ENCODE data around the gene TOGARAM1. TPM values are rescaled to one million over a fixed set of nuclear protein-coding genes. Genes with fewer than 3 reads are reported as not detected.

TOGARAM1 gene
- total RNA-seq, 1 experiment from 2014 or later: 3.9 TPM

DNA sequence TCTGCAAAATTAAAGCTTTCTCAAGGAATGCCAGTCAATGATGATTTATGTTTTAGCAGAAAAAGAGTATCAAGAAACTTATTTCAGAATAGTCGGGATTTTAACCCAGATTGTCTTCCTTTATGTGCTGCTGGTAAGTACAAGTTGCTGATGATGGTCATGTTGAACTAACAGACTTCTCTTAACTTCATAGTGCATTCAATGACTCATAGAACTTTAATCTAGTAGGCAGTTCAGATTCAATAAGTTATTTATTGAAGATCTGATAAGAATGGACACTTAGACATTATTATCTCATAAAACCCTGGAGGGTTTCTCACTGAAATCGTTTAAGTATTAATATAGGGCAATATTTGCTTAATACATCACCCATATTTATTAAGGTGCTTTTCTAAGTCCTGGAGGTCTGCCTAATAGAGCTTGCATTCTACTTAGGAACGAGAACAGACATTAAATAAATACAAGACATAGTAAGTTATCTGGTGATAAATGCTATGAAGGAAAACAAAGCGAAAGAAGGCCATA lies 33.8 kb downstream of the TOGARAM1 start:
- in situ Hi-C loops (cut with HindIII; ENCODE audit: low pct_unique_long_range_greater_than_20kb, low sequenced_read_pairs): no loop called here
- no peak for DNase-seq (ENCODE audit: low read depth)

DNA sequence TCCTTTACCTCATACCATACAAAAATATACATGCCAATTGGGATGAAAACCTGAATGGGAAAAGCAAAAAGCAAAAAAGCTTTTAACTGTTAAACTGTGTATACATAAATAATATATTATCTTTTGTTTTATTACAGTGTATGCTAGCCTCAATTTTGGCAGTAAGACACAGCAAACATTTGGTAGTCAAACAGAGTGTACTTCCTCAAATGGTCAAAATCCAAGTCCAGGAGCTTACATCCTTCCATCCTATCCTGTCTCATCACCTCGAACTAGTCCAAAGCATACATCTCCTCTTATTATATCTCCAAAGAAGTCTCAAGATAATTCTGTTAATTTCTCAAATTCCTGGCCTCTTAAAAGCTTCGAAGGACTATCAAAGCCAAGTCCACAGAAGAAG lies 41.9 kb downstream of the TOGARAM1 start:
- in situ Hi-C loops (cut with HindIII; ENCODE audit: low pct_unique_long_range_greater_than_20kb, low sequenced_read_pairs): no loop called here
- no peak for DNase-seq (ENCODE audit: low read depth)

DNA sequence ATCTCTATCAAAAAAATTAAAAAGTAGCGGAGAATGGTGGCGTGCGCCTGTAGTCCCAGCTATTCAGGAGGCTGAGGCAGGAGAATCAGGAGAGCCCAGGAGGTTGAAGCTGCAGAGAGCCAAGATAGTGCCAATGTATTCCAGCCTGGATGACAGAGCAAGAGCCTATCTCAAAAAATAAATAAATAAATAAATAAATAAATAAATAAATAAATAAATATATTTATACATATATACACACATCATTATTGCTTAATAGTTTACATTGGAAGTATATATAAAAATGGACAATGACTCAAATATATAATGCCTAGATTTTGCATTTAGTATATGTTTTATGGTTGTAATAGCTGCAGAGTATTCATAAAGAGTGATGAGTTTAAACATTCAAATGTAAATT lies 53.1 kb downstream of the TOGARAM1 start:
- no peak for DNase-seq (ENCODE audit: low read depth)
- in situ Hi-C loops (cut with HindIII; ENCODE audit: low pct_unique_long_range_greater_than_20kb, low sequenced_read_pairs): no loop called here

DNA sequence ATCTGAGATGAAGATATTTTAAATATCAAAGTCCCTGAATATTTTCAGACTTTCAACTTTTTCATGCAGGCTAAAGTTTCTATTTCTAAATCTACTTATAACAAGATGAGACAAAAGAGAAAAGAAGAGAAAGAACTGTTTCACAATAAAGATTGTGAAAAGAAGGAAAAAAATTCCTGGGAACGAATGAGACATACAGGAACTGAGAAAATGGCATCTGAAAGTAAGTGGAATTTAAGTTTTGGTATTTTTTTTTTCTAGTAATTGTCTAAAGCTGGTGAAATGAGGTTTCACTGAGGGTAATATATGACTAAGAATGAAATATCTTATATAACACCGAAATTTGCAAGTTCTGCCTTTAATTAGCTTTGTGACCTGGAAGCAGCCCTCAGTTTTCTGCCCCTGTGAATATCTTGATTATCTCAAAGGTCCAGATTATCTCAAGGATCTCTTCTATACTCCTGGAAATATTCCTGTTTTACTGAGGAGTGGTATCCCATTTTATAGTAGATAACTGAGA lies 66.2 kb downstream of the TOGARAM1 start:
- in situ Hi-C loops (cut with HindIII; ENCODE audit: low pct_unique_long_range_greater_than_20kb, low sequenced_read_pairs): no loop called here
- DNase-seq (ENCODE audit: low read depth): no peak

DNA sequence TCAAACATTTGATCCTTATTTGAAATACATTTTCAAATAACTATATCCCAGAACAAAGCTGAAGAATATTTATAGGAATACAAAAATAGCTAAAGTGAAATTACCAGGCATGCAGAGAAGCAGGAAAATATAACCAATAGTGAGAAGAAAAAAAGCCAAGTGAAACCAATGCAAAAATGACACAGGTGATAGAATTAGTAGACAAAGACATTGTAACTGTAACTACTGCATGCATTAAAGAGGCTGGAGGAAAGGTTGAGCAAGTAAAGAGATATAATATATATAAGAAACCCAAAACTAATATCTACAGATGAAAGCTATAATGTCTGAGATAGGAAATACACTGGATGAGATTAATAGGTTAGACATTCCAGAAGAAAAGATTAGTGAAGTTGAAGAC lies 72.7 kb downstream of the TOGARAM1 start:
- in situ Hi-C loops (cut with HindIII; ENCODE audit: low pct_unique_long_range_greater_than_20kb, low sequenced_read_pairs): no loop called here
- no peak for DNase-seq (ENCODE audit: low read depth)

DNA sequence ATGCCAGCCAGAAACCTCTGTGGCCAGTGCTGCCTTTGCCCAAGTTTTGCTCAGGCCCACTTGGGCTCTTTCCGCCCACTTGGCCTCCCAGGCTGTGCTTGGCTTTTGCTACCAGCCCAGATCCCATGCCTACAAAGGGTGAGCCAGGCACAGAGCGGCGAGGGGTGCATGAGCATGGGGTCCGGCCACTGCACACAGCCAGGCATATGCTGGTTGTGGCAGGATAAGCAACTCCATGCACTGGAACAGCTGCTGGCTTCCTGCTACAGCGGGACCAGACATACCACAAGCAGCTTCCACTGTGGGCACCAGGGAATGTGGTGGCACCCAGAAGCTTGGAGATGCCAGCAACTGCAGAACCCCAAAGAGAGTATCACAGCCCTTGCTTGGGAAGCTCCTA lies 76.3 kb downstream of the TOGARAM1 start:
- in situ Hi-C loops (cut with HindIII; ENCODE audit: low pct_unique_long_range_greater_than_20kb, low sequenced_read_pairs): no loop called here

DNA sequence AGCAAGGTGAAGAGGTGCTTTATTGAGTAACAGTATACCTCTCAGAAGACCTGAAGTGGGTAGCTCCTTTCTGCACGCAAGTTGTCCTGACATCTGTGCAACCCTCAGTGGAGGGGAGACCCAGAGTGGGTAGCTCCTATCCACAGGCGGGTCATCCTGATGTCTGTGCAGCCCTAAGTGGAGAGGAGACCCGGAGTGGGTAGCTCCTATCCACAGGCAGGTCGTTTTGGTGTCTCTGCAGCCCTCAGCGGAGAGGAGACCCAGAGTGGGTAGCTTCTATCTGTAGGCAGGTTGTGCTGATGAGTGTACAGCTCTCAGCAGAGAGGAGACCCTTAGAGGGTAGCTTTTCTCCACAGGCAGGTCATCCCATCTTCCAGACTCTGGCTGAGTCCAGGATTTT lies 76.9 kb downstream of the TOGARAM1 start:
- no peak for DNase-seq (ENCODE audit: low read depth)
- in situ Hi-C loops (cut with HindIII; ENCODE audit: low pct_unique_long_range_greater_than_20kb, low sequenced_read_pairs): no loop called here

More for the DNA sequence above, 76.3 kb downstream of the TOGARAM1 start:
- DNase-seq (ENCODE audit: low read depth): no peak

DNA sequence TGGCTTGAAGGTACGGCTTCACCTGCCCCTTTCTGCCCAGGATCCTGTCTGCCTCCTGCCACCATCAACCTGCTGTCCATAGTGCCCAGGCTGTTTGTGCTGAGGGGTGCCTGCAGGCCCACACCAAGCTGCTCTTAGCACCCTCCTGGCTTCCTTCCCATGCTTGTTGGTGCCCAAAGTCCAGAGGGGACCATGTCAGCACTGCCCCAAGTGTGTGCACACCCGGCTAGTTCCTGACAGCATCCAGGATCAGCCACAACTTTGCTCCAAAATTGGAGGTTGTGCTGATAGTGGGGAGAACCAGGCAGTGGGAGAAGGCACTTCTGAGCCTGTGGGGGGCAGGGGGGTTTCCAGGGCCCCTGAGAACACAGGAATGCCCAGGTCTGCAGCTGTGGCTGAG lies 77.4 kb downstream of the TOGARAM1 start:
- no peak for DNase-seq (ENCODE audit: low read depth)
- in situ Hi-C loops (cut with HindIII; ENCODE audit: low pct_unique_long_range_greater_than_20kb, low sequenced_read_pairs): no loop called here

DNA sequence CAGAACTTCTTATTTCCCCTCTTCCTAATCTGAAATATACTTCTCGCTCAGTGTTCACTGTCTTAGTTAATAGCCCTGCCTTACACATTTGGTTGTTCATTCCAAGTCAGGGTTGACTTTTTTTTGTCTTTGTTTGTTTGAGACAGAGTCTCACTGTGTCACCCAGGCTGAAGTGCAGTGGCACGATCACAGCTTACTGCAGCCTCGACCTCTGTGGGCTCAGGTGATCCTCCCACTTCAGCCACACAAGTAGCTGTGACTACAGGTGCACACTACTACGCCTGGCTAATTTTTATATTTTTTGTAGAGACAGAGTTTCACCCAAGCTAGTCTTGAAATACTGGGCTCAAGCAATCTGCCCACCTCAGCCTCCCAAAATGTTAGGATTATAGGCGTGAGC lies 79.7 kb downstream of the TOGARAM1 start:
- in situ Hi-C loops (cut with HindIII; ENCODE audit: low pct_unique_long_range_greater_than_20kb, low sequenced_read_pairs): no loop called here
- DNase-seq (ENCODE audit: low read depth): no peak

DNA sequence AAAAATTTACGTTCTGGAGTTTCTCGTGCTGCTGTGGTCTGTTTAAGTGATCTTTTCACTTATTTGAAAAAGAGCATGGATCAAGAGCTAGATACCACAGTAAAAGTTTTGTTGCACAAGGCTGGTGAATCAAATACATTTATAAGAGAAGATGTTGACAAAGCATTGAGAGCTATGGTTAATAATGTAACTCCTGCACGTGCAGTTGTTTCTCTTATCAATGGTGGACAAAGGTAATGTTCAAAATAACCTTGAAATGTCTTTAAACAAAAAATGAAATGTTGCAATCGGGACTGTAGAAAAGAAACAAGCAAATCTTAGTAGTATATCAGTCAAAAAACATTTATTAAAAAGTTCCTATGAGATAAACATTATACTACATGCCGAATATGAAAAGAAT lies 82.6 kb downstream of the TOGARAM1 start:
- in situ Hi-C loops (cut with HindIII; ENCODE audit: low pct_unique_long_range_greater_than_20kb, low sequenced_read_pairs): no loop called here
- DNase-seq (ENCODE audit: low read depth): no peak

DNA sequence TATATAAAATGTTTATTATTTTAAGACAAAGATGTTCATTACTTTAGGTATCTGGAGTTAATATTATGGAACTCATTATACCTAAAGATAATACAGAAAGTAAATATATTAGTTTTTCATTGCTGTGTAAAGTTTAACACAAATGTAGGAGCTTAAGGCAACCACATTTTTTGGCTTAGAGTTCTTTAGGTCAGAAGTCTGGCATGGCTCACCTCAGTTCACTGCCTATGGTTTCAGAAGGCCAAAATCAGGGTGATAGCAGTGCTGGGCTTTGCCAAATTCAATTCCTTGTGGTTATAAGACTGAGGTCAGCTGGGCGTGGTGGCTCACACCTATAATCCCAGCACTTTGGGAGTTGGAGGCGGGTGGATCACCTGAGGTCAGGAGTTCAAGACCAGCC lies 86.4 kb downstream of the TOGARAM1 start:
- DNase-seq (ENCODE audit: low read depth): no peak
- in situ Hi-C loops (cut with HindIII; ENCODE audit: low pct_unique_long_range_greater_than_20kb, low sequenced_read_pairs): no loop called here

DNA sequence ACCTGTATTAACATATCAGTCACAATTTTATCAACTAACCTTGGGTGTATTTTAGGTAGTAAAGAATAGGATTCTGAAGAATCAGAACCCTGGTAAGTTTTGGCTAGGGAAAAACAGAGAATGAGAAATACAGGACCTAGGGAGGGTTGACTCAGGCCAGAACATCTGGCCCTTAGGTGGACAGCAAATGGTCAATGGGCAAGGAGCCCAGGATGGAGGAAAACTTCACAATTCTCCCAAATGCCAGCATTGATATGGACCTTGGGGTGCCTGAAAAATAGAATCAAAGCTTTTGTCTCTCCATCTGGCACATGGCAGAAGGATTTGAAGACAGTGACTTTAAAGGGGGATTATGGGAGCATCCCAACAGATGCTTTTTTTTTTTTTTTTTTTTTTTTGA lies 89.2 kb downstream of the TOGARAM1 start:
- in situ Hi-C loops (cut with HindIII; ENCODE audit: low pct_unique_long_range_greater_than_20kb, low sequenced_read_pairs): no loop called here
- DNase-seq (ENCODE audit: low read depth): no peak

DNA sequence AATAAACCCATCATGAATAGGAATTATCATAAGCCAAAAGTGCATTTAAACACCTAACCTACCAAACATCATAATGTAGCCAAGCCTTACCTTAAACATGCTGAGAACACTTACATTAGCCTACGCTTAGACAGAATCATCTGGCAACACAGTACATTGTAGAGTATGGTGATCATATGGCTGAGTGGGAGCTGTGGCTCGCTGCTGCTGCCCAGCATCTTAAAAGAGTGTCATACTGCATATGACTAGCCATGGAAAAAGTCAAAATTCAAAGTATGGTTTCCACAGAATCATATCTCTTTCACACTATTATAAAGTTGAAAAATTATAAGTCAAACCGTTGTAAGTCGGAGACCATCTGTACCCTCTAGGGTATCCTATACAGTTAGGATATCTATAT lies 89.9 kb downstream of the TOGARAM1 start:
- no peak for DNase-seq (ENCODE audit: low read depth)
- in situ Hi-C loops (cut with HindIII; ENCODE audit: low pct_unique_long_range_greater_than_20kb, low sequenced_read_pairs): no loop called here

DNA sequence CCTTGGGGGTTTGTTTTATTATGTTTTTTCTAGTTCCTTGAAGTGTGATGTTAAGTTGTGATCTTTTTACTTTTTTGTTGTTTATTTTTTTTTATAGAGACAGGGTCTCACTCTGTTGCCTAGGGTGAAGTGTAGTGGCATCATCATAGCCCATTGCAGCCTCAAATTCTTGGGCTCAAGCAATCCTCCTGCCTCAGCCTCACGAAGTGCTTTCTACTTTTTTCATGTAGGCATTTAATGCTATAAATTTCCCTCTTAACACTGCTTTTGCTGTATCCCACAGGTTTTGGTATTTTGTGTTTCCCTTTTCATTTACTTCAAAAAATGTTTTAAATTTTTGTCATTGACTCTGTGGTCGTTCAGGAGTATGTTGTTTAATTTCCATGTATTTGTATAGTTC lies 95.4 kb downstream of the TOGARAM1 start:
- DNase-seq (ENCODE audit: low read depth): no peak
- in situ Hi-C loops (cut with HindIII; ENCODE audit: low pct_unique_long_range_greater_than_20kb, low sequenced_read_pairs): no loop called here

DNA sequence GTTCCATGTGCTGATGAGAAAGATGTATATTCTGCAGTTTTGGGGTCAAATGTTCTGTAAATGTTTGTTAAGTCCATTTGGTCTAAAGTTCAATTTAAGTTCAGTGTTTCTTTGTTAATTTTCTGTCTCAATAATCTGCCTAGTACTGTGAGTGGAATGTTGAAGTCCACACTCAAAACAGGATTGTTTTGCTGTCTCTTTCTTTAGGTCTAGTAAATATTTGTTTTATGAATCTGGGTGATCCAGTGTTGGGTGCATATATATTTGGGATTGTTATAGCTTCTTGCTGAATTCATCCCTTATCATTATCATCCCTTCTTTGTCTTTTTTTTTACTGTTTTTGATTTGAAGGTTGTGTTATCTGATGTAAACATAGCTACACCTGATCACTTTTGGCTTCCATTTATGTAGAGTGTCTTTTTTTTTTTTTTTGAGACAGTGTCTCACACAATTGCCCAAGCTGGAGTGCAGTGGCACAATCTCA lies 95.9 kb downstream of the TOGARAM1 start:
- no peak for DNase-seq (ENCODE audit: low read depth)
- in situ Hi-C loops (cut with HindIII; ENCODE audit: low pct_unique_long_range_greater_than_20kb, low sequenced_read_pairs): no loop called here

DNA sequence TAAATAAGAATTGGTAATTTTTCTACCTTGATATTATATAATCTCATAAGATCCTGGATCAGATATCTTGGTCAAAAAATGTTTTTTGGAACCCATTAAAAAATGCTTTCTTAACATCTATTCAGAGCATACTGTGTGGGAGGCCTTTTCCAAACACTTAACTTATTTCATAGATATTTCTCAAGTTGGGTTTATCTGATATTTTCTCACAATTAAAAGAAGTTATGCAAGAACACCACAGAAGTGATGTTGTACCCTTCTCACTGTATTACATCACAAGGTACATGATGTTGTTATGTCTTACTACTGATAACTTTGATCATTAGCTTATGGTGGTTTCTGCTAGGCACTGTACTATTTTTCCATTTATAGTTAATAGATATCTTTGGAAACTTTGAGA lies 98.6 kb downstream of the TOGARAM1 start:
- no peak for DNase-seq (ENCODE audit: low read depth)
- in situ Hi-C loops (cut with HindIII; ENCODE audit: low pct_unique_long_range_greater_than_20kb, low sequenced_read_pairs): no loop called here

DNA sequence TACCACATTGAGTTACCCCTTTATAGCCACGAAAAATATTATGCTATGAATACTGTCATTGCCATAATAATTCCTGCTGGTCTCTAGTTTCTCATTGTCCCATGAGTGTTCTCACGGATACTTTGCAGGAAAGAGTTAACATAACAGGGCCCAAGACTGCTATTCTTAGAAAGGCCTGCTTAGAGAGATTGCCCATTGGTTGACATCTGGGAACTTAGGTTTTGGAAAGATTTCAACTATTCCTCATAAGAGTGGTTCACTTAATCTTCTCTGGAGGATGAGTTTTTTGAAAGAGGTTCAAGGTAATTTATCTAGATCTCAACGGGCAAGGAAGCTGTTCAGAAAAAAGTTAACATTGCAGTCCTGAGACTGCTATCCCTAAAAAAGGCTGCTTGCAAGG lies 103.5 kb downstream of the TOGARAM1 start:
- in situ Hi-C loops (cut with HindIII; ENCODE audit: low pct_unique_long_range_greater_than_20kb, low sequenced_read_pairs): no loop called here
- DNase-seq (ENCODE audit: low read depth): no peak

DNA sequence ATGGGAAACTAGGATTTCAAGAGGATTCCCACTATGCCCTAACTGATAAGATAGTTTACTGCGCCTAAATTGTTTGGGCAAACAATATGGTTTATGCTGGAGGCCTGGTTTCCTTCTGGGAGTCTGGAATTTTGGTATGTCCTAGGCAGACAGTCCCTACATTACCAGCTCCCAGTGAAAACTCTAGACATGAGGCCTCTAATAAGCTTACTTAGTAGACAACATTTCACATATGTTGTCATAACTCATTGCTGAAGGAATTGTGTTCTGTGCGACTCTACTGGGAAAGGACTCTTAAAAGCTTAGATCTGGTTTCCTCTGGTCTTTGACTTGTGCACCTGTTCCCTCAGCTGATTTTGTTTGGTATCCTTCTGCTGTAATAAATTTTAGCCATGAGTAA lies 104.0 kb downstream of the TOGARAM1 start:
- DNase-seq (ENCODE audit: low read depth): no peak
- in situ Hi-C loops (cut with HindIII; ENCODE audit: low pct_unique_long_range_greater_than_20kb, low sequenced_read_pairs): no loop called here

DNA sequence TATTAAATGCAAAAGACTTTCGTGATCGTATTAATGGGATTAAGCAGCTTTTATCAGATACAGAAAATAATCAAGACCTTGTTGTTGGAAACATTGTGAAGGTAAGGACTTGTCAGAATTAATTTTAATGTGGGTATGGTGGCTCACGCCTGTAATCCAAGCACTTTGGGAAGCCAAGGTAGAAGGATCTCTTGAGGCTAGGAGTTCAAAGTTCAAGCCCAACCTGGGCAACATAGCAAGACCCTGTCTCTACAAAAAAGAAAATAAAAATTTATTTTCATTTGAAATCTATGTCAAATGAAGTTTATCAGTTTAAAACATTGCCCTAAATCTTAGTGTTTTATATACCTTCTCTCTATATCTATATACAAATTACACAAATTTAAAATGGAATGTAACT lies 104.7 kb downstream of the TOGARAM1 start:
- no peak for DNase-seq (ENCODE audit: low read depth)
- in situ Hi-C loops (cut with HindIII; ENCODE audit: low pct_unique_long_range_greater_than_20kb, low sequenced_read_pairs): no loop called here

DNA sequence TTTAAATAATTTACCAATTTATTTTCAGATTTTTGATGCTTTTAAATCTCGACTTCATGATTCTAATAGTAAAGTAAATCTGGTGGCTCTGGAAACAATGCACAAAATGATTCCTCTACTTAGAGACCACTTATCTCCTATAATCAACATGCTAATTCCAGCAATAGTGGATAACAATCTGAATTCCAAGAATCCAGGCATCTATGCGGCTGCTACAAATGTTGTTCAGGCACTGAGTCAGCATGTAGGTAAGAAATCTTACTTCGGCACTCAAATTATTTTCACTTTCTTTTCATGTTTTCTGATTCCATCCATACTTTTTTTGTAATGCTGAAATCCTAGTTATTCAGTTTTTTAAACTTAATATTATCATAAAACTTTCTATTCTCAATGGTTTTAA lies 106.4 kb downstream of the TOGARAM1 start:
- in situ Hi-C loops (cut with HindIII; ENCODE audit: low pct_unique_long_range_greater_than_20kb, low sequenced_read_pairs): no loop called here
- DNase-seq (ENCODE audit: low read depth): no peak

DNA sequence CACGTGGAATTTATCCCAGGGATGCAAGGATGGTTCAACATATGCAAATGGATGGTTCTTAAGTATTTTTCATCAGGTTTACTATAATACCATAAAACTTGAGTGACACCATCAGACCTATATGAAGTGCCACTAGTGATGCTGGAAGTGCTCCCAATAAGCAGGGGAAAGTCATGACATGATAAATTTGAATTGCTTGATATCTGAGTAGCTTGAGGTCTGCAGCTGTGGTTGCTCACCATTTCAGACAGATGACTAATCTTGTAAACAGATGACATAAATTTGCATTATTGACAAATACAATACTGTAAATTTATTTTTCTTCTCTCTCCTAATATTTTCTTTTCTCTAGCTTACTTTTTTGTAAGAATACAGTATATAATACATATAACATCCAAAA lies 108.2 kb downstream of the TOGARAM1 start:
- no peak for DNase-seq (ENCODE audit: low read depth)
- in situ Hi-C loops (cut with HindIII; ENCODE audit: low pct_unique_long_range_greater_than_20kb, low sequenced_read_pairs): no loop called here

Measured in Caki2 (cell line).